ENCODE results near the gene SEMA4D.

SEMA4D gene

GRCh38 chr9:89368978-89369377, 128.9 kb downstream of the SEMA4D start:
- H3K9me3 Mint-ChIP-seq, result no peaks in the 10 kb centered on the region
- no peaks in the 10 kb centered on the region for H3K36me3 Mint-ChIP-seq (ENCODE audit: low read depth)
- H3K27me3 Mint-ChIP-seq (ENCODE audit: low read depth), result no peaks in the 10 kb centered on the region
- TF ChIP-seq CTCF (IDR thresholded peaks at IDR 0.05; ENCODE audit: unreplicated experiment in 3 of 3), result no peak
- H3K4me3 Mint-ChIP-seq, result no peak overlapping the region
- no peaks in the 10 kb centered on the region for H3K4me1 Mint-ChIP-seq
- H3K27ac Mint-ChIP-seq, result no peak overlapping the region

DNA sequence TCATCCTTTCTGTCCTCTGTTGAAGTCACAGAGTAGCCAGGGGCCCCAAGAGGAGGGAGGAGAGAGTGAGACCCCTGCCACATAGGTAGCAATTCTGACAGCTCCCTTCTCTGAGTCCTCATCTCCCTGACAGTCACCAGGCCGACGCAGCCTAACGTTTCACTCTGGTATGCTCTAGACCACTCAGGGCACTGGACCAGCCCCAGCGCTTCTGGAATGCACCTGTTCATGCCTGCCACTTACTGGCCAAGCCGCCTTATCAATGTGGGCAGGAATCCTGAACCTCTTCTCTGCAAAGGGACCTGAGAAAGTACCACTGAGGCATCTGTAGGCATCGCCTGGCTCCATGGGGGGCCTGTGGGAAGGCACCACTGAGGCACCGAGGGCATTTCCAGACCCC, 129.4 kb downstream of the SEMA4D start:
- Mint-ChIP-seq H3K9me3 (no peaks in the 10 kb centered on the region), H3K27me3 (ENCODE audit: low read depth) (no peaks in the 10 kb centered on the region), H3K4me1 (no peaks in the 10 kb centered on the region), H3K27ac (no peak overlapping the region), H3K4me3 (no peak overlapping the region), H3K36me3 (ENCODE audit: low read depth) (no peaks in the 10 kb centered on the region)
- TF ChIP-seq CTCF (IDR thresholded peaks at IDR 0.05; ENCODE audit: unreplicated experiment in 3 of 3), result no peak

GRCh38 chr9:89367726-89368437, 130.0 kb downstream of the SEMA4D start:
- H3K9me3 Mint-ChIP-seq, result no peaks in the 10 kb centered on the region
- H3K36me3 Mint-ChIP-seq (ENCODE audit: low read depth), result no peaks in the 10 kb centered on the region
- no peak overlapping the region for H3K4me3 Mint-ChIP-seq
- no peaks in the 10 kb centered on the region for H3K27me3 Mint-ChIP-seq (ENCODE audit: low read depth)
- H3K4me1 Mint-ChIP-seq, result no peaks in the 10 kb centered on the region
- no peak for TF ChIP-seq CTCF (IDR thresholded peaks at IDR 0.05; ENCODE audit: unreplicated experiment in 3 of 3)
- no peak overlapping the region for H3K27ac Mint-ChIP-seq

DNA sequence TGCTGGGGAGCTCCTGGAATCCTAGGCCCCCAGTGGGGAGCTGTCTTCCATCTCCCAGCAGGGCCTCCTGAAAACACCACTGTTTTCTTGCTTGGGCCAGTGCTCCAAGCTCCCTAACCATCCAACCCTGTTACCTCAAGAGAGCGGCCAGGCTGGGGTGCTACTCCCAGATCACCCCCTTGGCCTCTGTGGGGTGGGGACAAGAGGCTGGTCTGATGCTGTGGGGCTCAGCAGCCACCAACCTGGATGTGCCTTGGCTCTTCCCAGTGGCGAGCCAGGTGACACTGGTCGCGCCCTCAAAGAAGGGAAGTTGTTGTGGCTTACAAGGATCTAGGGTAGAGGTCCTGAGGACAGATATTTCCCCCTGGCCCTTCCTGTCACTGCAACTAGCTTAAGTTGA, 130.6 kb downstream of the SEMA4D start:
- no peak for TF ChIP-seq CTCF (IDR thresholded peaks at IDR 0.05; ENCODE audit: unreplicated experiment in 3 of 3)
- no peaks in the 10 kb centered on the region for H3K27me3 Mint-ChIP-seq (ENCODE audit: low read depth)
- H3K4me3 Mint-ChIP-seq, result no peak overlapping the region
- no peaks in the 10 kb centered on the region for H3K36me3 Mint-ChIP-seq (ENCODE audit: low read depth)
- H3K9me3 Mint-ChIP-seq, result no peaks in the 10 kb centered on the region
- H3K4me1 Mint-ChIP-seq, result no peaks in the 10 kb centered on the region
- H3K27ac Mint-ChIP-seq, result no peak overlapping the region

- no peaks in the 10 kb centered on the region for H3K9me3 Mint-ChIP-seq
- no peak overlapping the region for H3K27ac Mint-ChIP-seq
- TF ChIP-seq CTCF (IDR thresholded peaks at IDR 0.05; ENCODE audit: unreplicated experiment in 3 of 3), result no peak
- H3K36me3 Mint-ChIP-seq (ENCODE audit: low read depth), result peaks cover 2% of the 10 kb centered on the region
- H3K4me1 Mint-ChIP-seq, result no peaks in the 10 kb centered on the region
- H3K4me3 Mint-ChIP-seq, result no peak overlapping the region
- no peaks in the 10 kb centered on the region for H3K27me3 Mint-ChIP-seq (ENCODE audit: low read depth)
Observed at GRCh38 chr9:89366711-89367110, 131.2 kb downstream of the SEMA4D start.

GRCh38 chr9:89365532-89365912, 132.4 kb downstream of the SEMA4D start:
- Mint-ChIP-seq H3K27ac (no peak overlapping the region), H3K4me1 (no peaks in the 10 kb centered on the region), H3K4me3 (no peak overlapping the region), H3K27me3 (ENCODE audit: low read depth) (no peaks in the 10 kb centered on the region), H3K9me3 (no peaks in the 10 kb centered on the region), H3K36me3 (ENCODE audit: low read depth) (peaks cover 14% of the 10 kb centered on the region)
- no peak for TF ChIP-seq CTCF (IDR thresholded peaks at IDR 0.05; ENCODE audit: unreplicated experiment in 3 of 3)
